Measurements from ENCODE around the gene STING1.
A peak's percentile ranks its signal among the peaks of the same experiment; 100 is the strongest.
"Not testable (repeated sequence)": the region's sequence is repeated elsewhere in the genome, so short reads cannot be mapped to it uniquely, and the experiment has no call there.

The STING1 gene

DNA sequence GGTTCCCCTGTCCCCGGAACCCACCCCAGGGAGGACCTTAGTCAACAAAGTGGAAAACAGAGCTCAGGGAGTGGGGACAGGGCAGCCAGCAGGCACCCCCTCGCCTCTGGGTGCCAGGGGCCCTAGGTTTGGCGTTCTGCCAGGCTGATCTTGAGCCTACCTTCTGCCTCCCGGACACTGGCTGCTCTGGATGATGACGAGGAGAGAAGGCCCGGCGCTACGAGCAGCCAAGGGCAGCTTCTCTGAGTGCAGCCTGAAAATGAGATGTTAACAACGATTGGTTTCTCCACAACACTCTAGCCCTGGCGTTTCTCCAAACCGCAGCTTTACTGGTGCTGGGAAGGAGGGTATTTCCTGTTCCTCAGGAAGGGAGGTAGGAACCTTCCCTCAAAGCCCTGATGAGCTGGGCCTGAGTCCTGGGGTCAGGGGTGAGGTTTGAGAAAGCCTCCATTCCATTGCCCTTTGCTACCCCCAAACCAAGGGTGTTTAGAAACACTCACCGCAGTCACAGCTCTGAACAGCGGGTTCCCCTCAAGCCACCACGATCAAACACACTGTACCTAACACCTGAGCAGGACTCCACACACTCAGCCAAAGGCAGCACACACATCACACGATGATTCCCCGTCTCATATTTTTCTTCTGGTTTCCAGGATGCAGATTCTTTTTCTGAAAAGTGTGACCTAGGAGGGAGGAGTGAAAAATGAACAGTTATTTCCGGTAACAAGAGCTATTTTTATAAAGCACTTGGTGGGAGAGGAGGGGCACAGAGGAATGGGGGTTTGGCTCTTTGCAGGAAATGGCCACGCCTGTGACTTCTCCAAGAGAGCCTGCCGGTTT, at the start of gene STING1:
STING1 (minus strand) TSS at position 709 of the 840 bp plus-strand sequence. CDS start 1,054 bp downstream, outside the sequence.
- DNase-seq: peak; percentile 63

DNA sequence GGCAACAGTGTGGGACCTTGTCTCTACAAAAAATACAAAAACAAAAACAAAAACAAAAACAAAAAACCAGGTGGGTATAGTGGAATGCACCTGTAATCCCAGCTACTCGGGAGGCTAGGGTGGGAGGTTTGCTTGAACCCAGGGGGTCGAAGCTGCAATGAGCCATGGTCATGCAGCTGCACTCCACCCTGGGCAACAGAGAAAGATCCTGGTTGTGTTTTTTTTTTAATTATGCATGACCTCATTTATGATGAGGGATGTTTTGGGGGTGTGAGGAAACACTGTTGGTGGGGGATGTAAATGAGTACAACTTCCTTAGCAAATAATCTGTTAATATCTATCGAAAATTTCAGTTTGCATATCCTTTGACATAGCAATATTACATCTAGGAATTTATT, 49.2 kb upstream of the STING1 start:
- no peak for DNase-seq

- not testable (repeated sequence) for DNase-seq
These were observed 47.5 kb upstream of the STING1 start for GRCh38 chr5:139530079-139530478.

DNA sequence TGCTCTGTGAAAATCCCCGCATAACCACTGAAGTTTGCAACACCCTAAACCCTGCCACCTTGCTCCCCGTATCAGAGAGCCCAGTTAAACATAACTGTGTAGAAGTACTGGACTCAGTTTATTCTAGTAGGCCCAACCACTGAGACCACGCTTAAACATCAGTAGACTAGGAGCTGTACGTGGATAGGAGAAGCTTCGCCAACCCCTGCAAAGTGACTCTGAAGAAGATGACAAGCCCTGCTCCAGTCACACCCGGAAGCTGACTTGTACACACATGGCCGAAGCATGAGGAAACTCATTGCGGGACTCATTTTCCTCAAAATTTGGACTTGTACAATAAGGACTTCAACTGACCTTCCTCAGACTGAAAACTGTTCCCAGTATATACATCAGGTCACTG, 46.1 kb upstream of the STING1 start:
- DNase-seq: not testable (repeated sequence)

- DNase-seq: not testable (repeated sequence)
These were observed 45.4 kb upstream of the STING1 start for GRCh38 chr5:139527896-139528467.

GRCh38 chr5:139527090-139527470, 44.5 kb upstream of the STING1 start:
- not testable (repeated sequence) for DNase-seq

DNA sequence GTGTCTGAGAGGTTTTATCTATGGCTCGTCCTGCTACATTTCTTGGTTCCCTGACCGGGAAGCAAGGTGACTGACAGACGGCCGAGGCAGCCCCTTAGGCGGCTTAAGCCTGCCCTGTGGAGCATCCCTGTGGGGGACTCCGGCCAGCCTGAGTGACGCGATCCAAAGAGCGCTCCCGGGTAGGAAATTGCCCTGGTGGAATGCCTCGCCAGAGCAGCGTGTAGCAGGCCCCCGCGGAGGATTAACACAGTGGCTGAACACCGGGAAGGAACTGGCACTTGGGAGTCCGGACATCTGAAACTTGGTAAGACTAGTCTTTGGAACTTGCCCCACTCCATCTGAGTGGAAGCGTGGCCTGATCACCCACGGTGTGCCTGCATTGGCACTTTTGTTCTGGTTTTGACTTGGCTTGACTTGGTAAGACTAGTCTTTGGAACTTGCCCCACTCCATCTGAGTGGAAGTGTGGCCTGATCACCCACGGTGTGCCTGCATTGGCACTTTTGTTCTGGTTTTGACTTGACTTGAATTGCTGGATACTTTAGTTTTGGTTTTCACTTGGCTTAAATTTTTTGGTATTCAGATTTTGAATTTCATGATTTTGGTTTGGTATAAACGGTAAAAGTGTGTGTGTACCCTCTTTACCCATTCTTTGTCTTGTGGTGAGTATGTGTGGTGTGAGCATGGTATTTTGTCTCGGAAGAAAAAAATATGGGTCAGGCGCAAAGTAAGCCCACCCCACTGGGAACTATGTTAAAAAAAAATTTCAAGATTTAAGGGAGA, 43.9 kb upstream of the STING1 start:
- DNase-seq: not testable (repeated sequence)

DNA sequence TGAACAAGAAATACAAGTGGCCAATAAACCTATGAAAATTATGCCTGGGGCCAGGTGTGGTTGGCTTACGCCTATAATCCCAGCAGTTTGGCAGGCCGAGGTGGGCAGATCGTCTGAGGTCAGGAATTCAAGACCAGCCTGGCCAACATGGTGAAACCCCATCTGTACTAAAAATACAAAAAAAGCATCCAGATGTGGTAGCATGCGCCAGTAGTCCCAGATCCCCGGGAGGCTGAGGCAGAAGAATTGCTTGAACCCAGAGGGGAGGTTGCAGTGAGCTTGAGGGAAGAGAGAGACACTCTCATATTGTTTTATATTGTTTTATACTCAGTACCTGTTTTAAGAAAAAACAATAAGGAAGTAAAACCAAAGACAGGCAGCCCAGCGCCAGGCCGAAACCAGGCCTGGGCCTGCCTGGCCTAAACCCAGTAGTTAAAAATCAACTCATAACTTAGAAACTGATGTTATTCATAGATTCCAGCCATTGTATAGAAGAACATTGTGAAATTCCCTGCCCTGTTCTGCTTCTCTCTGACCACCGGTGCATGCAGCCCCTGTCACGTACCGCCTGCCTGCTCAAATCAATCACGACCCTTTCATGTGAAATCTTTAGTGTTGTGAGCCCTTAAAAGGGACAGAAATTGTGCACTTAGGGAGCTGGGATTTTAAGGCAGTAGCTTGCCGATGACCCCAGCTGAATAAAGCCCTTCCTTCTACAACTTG, 43.2 kb upstream of the STING1 start:
- not testable (repeated sequence) for DNase-seq

DNA sequence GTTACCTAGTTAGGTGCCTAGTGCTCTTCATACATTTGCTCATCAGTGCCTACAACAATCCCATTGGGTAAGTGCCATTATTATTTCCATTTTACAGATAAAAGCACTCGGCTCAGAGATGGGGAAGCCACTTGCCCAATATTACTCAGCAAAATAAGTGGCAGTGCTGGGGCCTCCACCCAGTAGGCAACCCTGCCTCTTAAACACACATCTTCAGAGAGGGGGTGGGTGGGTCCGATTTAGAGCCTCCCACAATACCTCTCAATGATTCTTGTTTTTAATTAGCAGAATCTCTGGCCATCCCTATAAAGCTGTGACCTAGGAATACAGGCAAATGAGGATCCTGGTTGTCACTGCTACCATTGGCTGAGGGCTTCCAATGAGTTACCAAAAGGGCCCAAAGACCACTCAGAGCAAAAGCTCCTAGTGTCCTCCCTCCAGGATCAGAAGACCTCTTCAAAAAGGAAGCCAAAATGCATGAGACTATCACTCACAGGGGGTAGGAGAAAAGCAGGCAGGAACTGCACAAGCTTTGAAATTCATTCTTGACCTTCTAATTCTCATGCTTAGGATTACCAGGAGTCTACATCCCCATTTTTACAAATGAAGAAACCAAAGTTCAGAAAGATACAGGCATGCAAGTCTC, 42.5 kb upstream of the STING1 start:
- DNase-seq: no peak

DNA sequence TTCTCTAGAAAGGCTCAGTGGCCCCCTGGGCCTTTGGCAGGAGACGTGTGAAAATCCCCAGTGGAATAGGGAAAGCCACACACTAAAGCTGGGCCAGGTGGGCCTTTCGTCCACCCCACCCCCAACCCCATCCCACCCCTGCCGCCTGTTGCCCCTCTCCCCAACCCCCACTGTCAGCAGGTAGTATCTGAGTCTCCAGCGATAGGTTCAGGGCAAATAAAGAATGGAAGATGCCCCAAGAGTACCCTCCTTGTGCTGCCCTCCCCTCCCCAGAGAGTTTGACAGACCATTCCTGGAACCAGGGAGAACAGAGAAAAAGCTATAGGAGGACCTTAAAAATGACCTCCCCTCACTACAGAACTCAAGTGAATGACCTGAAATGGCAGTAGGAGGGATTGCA, 41.9 kb upstream of the STING1 start:
- DNase-seq: no peak

GRCh38 chr5:139523635-139524445, 41.3 kb upstream of the STING1 start:
- no peak for DNase-seq

GRCh38 chr5:139517683-139518564, 35.4 kb upstream of the STING1 start:
- DNase-seq: peak; percentile 93

- no peak for DNase-seq
These were observed 31.9 kb upstream of the STING1 start for GRCh38 chr5:139514486-139514856.

GRCh38 chr5:139513852-139514485, 31.4 kb upstream of the STING1 start:
- DNase-seq: no peak

DNA sequence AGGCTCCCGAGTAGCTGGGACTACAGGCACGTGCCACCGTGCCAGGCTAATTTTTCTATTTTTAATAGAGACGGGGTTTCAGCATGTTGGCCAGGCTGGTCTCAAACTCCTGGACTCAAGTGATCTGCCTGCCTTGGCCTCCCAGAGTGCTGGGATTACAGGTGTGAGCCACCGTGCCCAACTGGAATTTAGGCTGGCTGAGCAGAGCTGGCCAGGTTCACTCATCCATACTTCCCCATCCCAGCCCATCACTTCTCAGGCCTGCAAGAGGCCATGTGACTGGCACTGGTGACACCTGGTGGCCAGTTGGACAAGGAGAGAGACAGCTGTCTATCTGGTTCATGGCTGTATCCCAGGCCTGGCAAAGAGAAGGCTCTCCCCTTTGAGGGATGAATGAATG, 30.9 kb upstream of the STING1 start:
- peak; percentile 80 for DNase-seq

- no peak for DNase-seq
These were observed 30.3 kb upstream of the STING1 start for GRCh38 chr5:139512786-139513390.

DNA sequence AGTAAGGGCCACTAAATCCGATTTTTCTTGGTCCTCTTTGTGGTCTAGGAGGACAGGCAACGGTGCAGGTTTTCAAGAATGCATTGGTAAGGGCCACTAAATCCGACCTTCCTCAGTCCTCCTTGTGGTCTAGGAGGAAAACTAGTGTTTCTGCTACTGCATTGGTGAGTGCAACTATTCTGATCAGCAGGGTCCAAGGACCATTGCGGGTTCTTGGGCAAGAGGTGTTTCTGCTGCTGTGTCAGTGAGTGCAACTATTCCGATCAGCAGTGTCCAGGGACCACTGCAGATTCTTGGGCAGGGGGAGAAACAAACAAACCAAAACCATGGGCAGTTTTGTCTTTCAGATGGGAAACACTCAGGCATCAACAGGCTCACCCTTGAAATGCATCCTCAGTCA, 22.2 kb upstream of the STING1 start:
- DNase-seq: not testable (repeated sequence)

GRCh38 chr5:139503879-139504278, 21.3 kb upstream of the STING1 start:
- not testable (repeated sequence) for DNase-seq

GRCh38 chr5:139503036-139503817, 20.7 kb upstream of the STING1 start:
- not testable (repeated sequence) for DNase-seq

Data from activated T-cell treated with anti-CD3 and anti-CD28 coated beads, Interleukin-2, amount 50 U/mL, for 1 hour (primary cell).